Measurements from ENCODE around the gene PLXNA2. TPM values are rescaled to one million over a fixed set of nuclear protein-coding genes. Genes with fewer than 3 reads are reported as not detected.

PLXNA2 gene
- polyA plus RNA-seq, 2 of the 4 experiments (the other 2 are of a cell fraction), result 0.36 to 0.87 TPM

DNA sequence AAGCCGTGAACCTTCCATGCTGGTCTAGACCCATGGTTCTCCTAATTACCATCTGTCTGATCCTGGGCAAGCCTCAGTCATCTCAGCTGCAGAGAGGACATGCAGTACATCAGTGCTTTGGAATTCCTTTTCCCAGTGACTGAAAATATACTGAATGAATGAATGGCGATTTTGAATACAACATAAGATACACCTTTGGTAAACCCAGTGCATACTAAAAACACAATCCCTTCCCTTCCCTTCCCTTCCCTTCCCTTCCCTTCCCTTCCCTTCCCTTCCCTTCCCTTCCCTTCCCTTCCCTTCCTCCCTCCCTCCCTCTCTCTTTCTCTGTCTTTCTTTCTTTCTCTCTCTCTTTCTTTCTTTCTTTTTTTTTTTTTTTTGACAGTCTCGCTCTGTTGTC lies 21.3 kb upstream of the PLXNA2 start:
- CTCF ChIA-PET, result interaction anchor here (2.0 kb wide), 1 partner anchor 243 kb away, joined by 4 read pairs; no protein-coding TSS in a partner anchor
- no peak overlapping the region for H3K27ac ChIP-seq
- H3K4me3 ChIP-seq, result no peak overlapping the region
- H3K4me2 ChIP-seq, result no peak overlapping the region
- 9% methylated on average over 3 of the region's 3 CpGs for WGBS (ENCODE audit: missing lambda C conversion rate)
- no peaks in the 10 kb centered on the region for H3K4me1 ChIP-seq
- TF ChIP-seq SREBF2 (IDR thresholded peaks at IDR 0.05) (no peak), POLR2AphosphoS2 (conservative IDR thresholded peaks at IDR 0.05; ENCODE audit: low read length) (no peak), SMC3 (IDR thresholded peaks at IDR 0.05) (no peak), ZFP36 (IDR thresholded peaks at IDR 0.05; ENCODE audit: borderline replicate concordance, partially characterized antibody) (no peak), NFE2L2 (conservative IDR thresholded peaks at IDR 0.05; ENCODE audit: low read length) (no peak), MYC (IDR thresholded peaks at IDR 0.05; ENCODE audit: borderline replicate concordance, low read length) (no peak), BHLHE40 (IDR thresholded peaks at IDR 0.05; ENCODE audit: low read depth, low read length) (no peak), ESRRA (IDR thresholded peaks at IDR 0.05; ENCODE audit: borderline replicate concordance, low read length) (no peak), EP300 (IDR thresholded peaks at IDR 0.05) (no peak), KDM1A (IDR thresholded peaks at IDR 0.05; ENCODE audit: low read depth) (no peak), CBX2 (IDR thresholded peaks at IDR 0.05; ENCODE audit: borderline replicate concordance, low read depth) (no peak), FOXS1 (CRISPR knock-in tag; IDR thresholded peaks at IDR 0.05) (no peak), RCOR1 (IDR thresholded peaks at IDR 0.05; ENCODE audit: low read depth, low read length) (no peak), RFX5 (IDR thresholded peaks at IDR 0.05) (no peak), RAD21 (conservative IDR thresholded peaks at IDR 0.05 in 1 of 2, IDR thresholded peaks at IDR 0.05 in 1 of 2) (no peak), ZNF302 (CRISPR knock-in tag; IDR thresholded peaks at IDR 0.05) (no peak)
- TF ChIP-seq, protein P1, sequence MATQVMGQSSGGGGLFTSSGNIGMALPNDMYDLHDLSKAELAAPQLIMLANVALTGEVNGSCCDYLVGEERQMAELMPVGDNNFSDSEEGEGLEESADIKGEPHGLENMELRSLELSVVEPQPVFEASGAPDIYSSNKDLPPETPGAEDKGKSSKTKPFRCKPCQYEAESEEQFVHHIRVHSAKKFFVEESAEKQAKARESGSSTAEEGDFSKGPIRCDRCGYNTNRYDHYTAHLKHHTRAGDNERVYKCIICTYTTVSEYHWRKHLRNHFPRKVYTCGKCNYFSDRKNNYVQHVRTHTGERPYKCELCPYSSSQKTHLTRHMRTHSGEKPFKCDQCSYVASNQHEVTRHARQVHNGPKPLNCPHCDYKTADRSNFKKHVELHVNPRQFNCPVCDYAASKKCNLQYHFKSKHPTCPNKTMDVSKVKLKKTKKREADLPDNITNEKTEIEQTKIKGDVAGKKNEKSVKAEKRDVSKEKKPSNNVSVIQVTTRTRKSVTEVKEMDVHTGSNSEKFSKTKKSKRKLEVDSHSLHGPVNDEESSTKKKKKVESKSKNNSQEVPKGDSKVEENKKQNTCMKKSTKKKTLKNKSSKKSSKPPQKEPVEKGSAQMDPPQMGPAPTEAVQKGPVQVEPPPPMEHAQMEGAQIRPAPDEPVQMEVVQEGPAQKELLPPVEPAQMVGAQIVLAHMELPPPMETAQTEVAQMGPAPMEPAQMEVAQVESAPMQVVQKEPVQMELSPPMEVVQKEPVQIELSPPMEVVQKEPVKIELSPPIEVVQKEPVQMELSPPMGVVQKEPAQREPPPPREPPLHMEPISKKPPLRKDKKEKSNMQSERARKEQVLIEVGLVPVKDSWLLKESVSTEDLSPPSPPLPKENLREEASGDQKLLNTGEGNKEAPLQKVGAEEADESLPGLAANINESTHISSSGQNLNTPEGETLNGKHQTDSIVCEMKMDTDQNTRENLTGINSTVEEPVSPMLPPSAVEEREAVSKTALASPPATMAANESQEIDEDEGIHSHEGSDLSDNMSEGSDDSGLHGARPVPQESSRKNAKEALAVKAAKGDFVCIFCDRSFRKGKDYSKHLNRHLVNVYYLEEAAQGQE (IDR thresholded peaks at IDR 0.05), result no peak
- no peaks in the 10 kb centered on the region for H3K9me3 ChIP-seq
- ATAC-seq (no peak), FAIRE-seq (no peak), DNase-seq (ENCODE audit: low read depth in 1 of 2, low spot score in 1 of 2) (no peak)
- POLR2A ChIA-PET, result no interaction called here

DNA sequence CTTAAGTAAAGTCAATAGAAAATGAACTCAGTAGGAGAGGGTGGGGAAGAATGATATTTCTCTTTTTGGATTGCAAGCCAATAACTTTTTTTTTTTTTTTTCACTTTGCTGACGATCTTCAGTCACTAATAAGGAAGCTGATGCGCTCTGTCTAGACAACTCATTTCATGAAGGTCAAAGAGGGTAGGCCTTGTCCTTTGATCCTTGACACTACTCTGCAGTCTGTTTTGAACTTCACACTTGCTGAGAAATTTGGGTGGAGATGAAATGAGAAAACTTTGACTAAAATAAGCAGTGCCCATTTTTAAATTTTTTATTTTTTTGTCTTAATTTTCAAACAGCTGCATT lies 20.9 kb upstream of the PLXNA2 start:
- H3K4me1 ChIP-seq, result no peaks in the 10 kb centered on the region
- DNase-seq (ENCODE audit: low read depth in 1 of 2, low spot score in 1 of 2) (no peak), FAIRE-seq (no peak), ATAC-seq (no peak)
- ChIA-PET CTCF (interaction anchor here (1.5 to 2.0 kb wide), 2 partner anchors 20 to 243 kb away, joined by 3 to 4 read pairs; no protein-coding TSS in a partner anchor), POLR2A (no interaction called here)
- 0 out of 3 replicates have a peak, but pooled peaks cover 4% of the 10 kb centered on the region for H3K9me3 ChIP-seq
- WGBS (ENCODE audit: missing lambda C conversion rate), result 17% methylated on average over 2 of the region's 2 CpGs
- no peak overlapping the region for H3K4me3 ChIP-seq
- TF ChIP-seq ZC3H11A (IDR thresholded peaks at IDR 0.05) (no peak), BHLHE40 (IDR thresholded peaks at IDR 0.05; ENCODE audit: low read depth, low read length) (no peak), PHF8 (IDR thresholded peaks at IDR 0.05; ENCODE audit: borderline replicate concordance, low read depth) (no peak), ZFP36 (IDR thresholded peaks at IDR 0.05; ENCODE audit: borderline replicate concordance, partially characterized antibody) (no peak), RARB (CRISPR knock-in tag; IDR thresholded peaks at IDR 0.05) (no peak), TP53 (CRISPR knock-in tag; IDR thresholded peaks at IDR 0.05) (no peak), SMC3 (IDR thresholded peaks at IDR 0.05) (no peak), POLR2A (IDR thresholded peaks at IDR 0.05; ENCODE audit: low read length) (no peak), MAZ (IDR thresholded peaks at IDR 0.05; ENCODE audit: borderline replicate concordance, low read depth, low read length) (no peak)
- TF ChIP-seq, protein P2, sequence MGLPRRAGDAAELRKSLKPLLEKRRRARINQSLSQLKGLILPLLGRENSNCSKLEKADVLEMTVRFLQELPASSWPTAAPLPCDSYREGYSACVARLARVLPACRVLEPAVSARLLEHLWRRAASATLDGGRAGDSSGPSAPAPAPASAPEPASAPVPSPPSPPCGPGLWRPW (IDR thresholded peaks at IDR 0.05), result no peak
- TF ChIP-seq, protein P3, sequence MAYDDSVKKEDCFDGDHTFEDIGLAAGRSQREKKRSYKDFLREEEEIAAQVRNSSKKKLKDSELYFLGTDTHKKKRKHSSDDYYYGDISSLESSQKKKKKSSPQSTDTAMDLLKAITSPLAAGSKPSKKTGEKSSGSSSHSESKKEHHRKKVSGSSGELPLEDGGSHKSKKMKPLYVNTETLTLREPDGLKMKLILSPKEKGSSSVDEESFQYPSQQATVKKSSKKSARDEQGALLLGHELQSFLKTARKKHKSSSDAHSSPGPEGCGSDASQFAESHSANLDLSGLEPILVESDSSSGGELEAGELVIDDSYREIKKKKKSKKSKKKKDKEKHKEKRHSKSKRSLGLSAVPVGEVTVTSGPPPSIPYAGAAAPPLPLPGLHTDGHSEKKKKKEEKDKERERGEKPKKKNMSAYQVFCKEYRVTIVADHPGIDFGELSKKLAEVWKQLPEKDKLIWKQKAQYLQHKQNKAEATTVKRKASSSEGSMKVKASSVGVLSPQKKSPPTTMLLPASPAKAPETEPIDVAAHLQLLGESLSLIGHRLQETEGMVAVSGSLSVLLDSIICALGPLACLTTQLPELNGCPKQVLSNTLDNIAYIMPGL (CRISPR knock-in tag; IDR thresholded peaks at IDR 0.05; ENCODE audit: borderline replicate concordance), result no peak
- no peak overlapping the region for H3K27ac ChIP-seq
- H3K4me2 ChIP-seq, result no peak overlapping the region
